ENCODE data around the gene LRRC49.
"Not testable (repeated sequence)": the region's sequence is repeated elsewhere in the genome, so short reads cannot be mapped to it uniquely, and the experiment has no call there.

Gene LRRC49

DNA sequence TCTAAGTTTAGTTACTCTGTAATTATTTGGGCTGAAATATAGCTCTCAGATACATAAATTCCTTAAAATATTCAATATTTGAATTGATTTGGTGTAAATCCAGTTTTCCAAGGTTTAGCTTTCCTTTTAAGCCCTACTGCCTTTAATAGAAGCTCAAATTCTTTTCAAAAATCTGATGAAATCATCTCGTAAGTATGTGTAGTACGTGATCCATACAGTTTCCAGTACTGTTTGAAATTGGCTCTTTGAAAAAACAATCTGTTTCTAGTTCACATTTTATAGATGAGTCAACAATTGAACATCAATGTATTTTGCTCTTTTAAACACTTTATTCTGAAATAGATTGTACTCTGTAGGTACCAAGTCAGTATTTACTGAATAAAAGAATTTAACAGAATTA, 84.2 kb downstream of the LRRC49 start:
- in situ Hi-C loops (cut with HindIII; ENCODE audit: low sequenced_read_pairs) = no loop called here
- TF ChIP-seq, protein P1, sequence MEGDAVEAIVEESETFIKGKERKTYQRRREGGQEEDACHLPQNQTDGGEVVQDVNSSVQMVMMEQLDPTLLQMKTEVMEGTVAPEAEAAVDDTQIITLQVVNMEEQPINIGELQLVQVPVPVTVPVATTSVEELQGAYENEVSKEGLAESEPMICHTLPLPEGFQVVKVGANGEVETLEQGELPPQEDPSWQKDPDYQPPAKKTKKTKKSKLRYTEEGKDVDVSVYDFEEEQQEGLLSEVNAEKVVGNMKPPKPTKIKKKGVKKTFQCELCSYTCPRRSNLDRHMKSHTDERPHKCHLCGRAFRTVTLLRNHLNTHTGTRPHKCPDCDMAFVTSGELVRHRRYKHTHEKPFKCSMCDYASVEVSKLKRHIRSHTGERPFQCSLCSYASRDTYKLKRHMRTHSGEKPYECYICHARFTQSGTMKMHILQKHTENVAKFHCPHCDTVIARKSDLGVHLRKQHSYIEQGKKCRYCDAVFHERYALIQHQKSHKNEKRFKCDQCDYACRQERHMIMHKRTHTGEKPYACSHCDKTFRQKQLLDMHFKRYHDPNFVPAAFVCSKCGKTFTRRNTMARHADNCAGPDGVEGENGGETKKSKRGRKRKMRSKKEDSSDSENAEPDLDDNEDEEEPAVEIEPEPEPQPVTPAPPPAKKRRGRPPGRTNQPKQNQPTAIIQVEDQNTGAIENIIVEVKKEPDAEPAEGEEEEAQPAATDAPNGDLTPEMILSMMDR (IDR thresholded peaks at IDR 0.05; ENCODE audit: low read depth, low read length) = no peak
- H3K4me3 ChIP-seq (ENCODE audit: low read depth, low read length) = no peak overlapping the region
- peak; percentile 67 for DNase-seq (ENCODE audit: low read depth, low spot score)

DNA sequence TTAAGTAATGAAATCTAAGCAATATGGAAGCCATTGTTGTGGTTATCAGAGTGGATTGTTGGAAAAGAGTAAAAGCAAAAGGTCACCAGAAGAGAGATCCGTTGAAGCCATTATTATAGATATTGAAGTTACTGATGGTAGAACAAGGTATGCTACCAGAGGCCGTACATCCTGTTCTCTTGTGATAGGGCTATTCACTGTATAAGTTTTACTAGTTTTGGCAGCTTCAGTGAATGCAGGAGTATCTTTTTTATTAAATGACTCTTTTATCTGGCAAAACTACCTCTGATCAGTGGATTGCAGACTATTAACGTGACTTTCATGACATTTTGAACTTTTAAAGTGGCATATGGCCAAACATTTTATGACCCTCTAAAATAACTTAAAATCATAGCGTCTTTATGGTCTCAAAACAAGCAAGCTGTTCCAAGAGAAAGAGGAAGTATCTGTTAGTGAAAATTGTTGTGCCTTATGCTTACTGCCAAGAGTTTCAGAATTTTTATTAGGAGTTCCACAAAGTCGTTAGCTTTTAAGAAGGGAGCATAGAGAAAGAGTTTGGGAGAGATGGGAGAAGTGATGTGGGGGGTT, 102.9 kb downstream of the LRRC49 start:
- in situ Hi-C loops (cut with HindIII; ENCODE audit: low sequenced_read_pairs) = no loop called here
- TF ChIP-seq, protein P1 (IDR thresholded peaks at IDR 0.05; ENCODE audit: low read depth, low read length) = no peak
- DNase-seq (ENCODE audit: low read depth, low spot score) = no peak

DNA sequence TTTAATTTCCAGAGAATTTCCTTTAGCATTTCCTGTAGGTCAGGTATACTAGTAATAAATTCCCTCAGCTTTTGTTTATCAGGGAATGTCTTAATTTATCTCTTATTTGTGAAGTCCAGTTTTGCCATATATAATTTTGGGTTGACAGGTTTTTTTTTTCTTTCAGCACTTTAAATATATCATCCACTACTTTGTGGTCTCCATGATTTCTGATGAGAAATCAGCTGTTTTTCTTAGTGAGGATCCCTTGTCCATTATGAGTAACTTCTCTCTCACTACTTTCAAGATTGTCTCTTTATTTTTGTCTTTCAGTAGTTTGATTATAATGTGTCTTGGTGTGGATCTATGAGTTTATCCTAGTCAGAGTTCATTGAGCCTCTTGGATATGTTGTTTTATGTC, 105.7 kb downstream of the LRRC49 start:
- TF ChIP-seq, protein P1 (IDR thresholded peaks at IDR 0.05; ENCODE audit: low read depth, low read length) = no peak
- in situ Hi-C loops (cut with HindIII; ENCODE audit: low sequenced_read_pairs) = no loop called here
- DNase-seq (ENCODE audit: low read depth, low spot score) = no peak
- H3K4me3 ChIP-seq (ENCODE audit: low read depth, low read length) = no peak overlapping the region

More for the DNA sequence above, 102.9 kb downstream of the LRRC49 start:
- no peak overlapping the region for H3K4me3 ChIP-seq (ENCODE audit: low read depth, low read length)

DNA sequence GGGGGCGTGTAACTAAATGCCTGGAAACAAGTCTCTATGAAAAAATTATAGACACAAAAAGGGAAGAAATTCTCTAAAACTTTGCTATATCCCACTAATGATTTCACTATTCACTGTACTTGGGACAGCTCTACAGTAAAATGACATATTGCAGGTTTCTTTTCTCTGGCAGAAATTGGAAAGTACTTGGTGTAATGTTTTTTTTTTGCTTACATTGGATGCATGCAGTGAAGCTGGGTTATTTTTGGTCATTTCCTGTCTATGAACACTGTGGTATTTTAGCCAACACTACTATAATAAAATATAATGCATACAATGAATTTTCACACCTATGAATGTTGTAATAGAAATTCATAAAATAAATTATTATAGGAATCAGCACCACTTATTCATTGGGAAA, 109.7 kb downstream of the LRRC49 start:
- TF ChIP-seq, protein P1 (IDR thresholded peaks at IDR 0.05; ENCODE audit: low read depth, low read length) = no peak

DNA sequence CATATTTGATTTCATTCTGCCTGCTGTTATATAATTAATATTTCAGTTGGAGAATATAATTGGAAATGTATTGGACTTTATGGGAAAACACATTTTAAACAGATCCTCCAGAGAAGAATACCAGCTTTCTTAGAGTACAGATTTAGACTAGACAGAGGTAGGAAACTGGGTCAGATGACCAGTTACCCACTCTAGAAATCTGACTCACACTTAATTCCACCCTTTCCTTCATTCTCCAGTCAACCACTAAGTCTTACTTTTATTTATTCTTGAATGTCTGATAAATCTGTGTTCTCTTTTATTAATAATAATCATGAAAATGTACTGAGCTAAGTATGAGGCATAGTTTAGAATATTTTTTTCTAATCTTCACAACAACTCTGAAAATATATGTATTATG, 110.7 kb downstream of the LRRC49 start:
- DNase-seq (ENCODE audit: low read depth, low spot score) = peak; percentile 37
- in situ Hi-C loops (cut with HindIII; ENCODE audit: low sequenced_read_pairs) = no loop called here
- TF ChIP-seq, protein P1 (IDR thresholded peaks at IDR 0.05; ENCODE audit: low read depth, low read length) = no peak
- H3K4me3 ChIP-seq (ENCODE audit: low read depth, low read length) = no peak overlapping the region

More for the DNA sequence above, 109.7 kb downstream of the LRRC49 start:
- no peak overlapping the region for H3K4me3 ChIP-seq (ENCODE audit: low read depth, low read length)
- DNase-seq (ENCODE audit: low read depth, low spot score) = peak; percentile 39
- in situ Hi-C loops (cut with HindIII; ENCODE audit: low sequenced_read_pairs) = no loop called here

DNA sequence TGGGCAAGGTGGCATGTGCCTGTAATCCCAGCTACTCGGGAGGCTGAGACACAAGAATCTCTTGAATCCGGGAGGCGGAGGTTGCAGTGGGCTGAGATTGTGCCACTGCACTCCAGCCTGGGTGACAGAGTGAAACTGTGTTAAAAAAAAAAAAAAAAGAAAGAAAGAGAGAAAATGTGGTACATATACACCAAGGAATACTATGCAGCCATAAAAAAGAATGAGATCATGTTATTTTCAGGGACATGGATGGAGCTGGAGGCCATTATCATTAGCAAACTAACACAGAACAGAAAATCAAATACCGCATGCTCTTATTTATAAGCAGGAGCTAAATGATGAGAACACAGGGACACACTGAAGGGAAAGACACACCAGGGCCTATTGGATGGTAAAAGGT, 111.9 kb downstream of the LRRC49 start:
- DNase-seq (ENCODE audit: low read depth, low spot score); in situ Hi-C loops (cut with HindIII; ENCODE audit: low sequenced_read_pairs); H3K4me3 ChIP-seq (ENCODE audit: low read depth, low read length): not testable (repeated sequence)

DNA sequence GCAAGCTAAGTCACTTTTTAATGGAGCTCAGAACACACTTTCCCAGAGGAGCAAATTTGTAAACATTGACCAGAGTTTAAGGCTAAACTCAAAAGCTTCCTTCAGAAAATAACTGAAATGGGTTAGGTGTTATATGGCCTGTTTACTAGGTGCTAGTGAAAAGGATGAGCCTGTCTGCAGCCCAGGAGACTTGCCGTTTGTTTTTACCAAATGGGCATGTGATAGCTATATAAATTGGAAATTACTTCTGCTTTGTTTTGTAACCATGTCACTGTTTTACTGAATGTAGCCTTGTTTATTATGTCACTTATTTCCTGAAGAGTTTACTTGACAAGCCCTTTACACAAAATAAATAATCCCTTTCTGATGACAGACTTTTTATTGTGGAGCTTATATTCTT, 113.3 kb downstream of the LRRC49 start:
- TF ChIP-seq, protein P1 (IDR thresholded peaks at IDR 0.05; ENCODE audit: low read depth, low read length) = no peak
- no peak overlapping the region for H3K4me3 ChIP-seq (ENCODE audit: low read depth, low read length)
- in situ Hi-C loops (cut with HindIII; ENCODE audit: low sequenced_read_pairs) = no loop called here
- DNase-seq (ENCODE audit: low read depth, low spot score) = no peak
